GM21423 (cell line): ENCODE data around the gene LRRC28.

Experiments used
- ATAC-seq: cut with Tn5 transposase; IDR thresholded peaks from one replicate; pipeline ENCODE4 v1.9.1; 2021; ENCODE audit warnings: mild to moderate bottlenecking, moderate library complexity; ENCODE audit not compliant: unreplicated experiment

The LRRC28 gene

GRCh38 chr15:99296386-99296785 is 45.1 kb downstream of the LRRC28 start:
- ATAC-seq, result no peak

- no peak for ATAC-seq
These were observed 52.6 kb downstream of the LRRC28 start for GRCh38 chr15:99303907-99304306.

- ATAC-seq, result no peak
These were observed 54.7 kb downstream of the LRRC28 start for GRCh38 chr15:99305761-99306505.

- no peak for ATAC-seq
These were observed 55.5 kb downstream of the LRRC28 start for GRCh38 chr15:99306694-99307338.

GRCh38 chr15:99307735-99308134 is 56.5 kb downstream of the LRRC28 start:
- no peak for ATAC-seq

GRCh38 chr15:99310745-99311144 is 59.5 kb downstream of the LRRC28 start:
- ATAC-seq, result no peak

- ATAC-seq, result no peak
These were observed 60.9 kb downstream of the LRRC28 start for GRCh38 chr15:99312228-99312627.

GRCh38 chr15:99312794-99313193 is 61.5 kb downstream of the LRRC28 start:
- no peak for ATAC-seq

GRCh38 chr15:99315636-99316035 is 64.4 kb downstream of the LRRC28 start:
- ATAC-seq, result no peak

GRCh38 chr15:99320374-99321215 is 69.3 kb downstream of the LRRC28 start:
- no peak for ATAC-seq

- ATAC-seq, result no peak
These were observed 70.2 kb downstream of the LRRC28 start for GRCh38 chr15:99321468-99321867.

- no peak for ATAC-seq
These were observed 71.5 kb downstream of the LRRC28 start for GRCh38 chr15:99322643-99323405.

GRCh38 chr15:99324082-99324620 is 72.9 kb downstream of the LRRC28 start:
- peak; percentile 68 for ATAC-seq

- ATAC-seq, result no peak
These were observed 73.4 kb downstream of the LRRC28 start for GRCh38 chr15:99324700-99325099.

- ATAC-seq, result no peak
These were observed 75.0 kb downstream of the LRRC28 start for GRCh38 chr15:99326235-99326634.

GRCh38 chr15:99328106-99329072 is 77.1 kb downstream of the LRRC28 start:
- ATAC-seq, result no peak

GRCh38 chr15:99331381-99331780 is 80.1 kb downstream of the LRRC28 start:
- no peak for ATAC-seq

- ATAC-seq, result no peak
These were observed 82.1 kb downstream of the LRRC28 start for GRCh38 chr15:99333413-99333812.

- ATAC-seq, result no peak
These were observed 82.7 kb downstream of the LRRC28 start for GRCh38 chr15:99333981-99334380.
